ENCODE data around the gene SLC34A3. TPM values are rescaled to one million over a fixed set of nuclear protein-coding genes. Genes with fewer than 3 reads are reported as not detected.

SLC34A3 gene
- total RNA-seq, 1 donor, result not detected

DNA sequence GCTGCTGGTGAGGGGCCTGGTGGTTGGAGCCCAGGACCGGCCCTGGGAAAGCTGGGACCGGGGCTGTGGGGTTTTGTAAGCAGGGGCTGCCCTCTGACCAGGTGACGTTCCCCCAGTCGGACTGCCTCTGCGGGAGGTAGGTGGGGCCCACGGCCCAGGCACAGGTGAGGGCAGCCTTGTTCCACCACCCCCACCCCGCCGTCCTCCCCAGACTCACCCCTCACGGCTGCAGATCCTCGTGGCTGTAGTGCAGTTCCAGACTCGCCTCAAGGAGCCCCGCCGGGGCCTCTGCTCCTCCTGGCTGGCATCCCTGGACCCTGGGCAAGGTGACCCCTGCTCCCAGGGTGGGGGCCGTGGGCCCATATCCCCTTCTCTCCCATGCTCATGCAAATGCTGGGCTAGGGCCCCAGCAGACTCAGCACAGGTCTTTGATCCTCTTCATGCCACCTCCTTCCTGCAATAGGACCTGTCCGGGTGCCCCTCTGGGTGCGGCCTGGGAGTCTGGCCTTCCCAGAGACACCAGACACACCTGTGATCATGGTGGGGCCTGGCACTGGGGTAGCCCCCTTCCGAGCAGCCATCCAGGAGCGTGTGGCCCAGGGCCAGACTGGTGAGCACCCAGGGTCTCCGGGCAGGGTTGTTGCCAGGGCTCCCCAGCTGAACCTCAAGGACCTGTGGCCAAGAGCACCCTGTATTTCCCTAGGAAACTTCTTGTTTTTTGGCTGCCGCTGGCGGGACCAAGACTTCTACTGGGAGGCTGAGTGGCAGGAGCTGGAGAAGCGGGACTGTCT, 15.3 kb upstream of the SLC34A3 start:
- Histone ChIP-seq H3K4me1 (ENCODE audit: insufficient read depth, low read length) (peaks cover 15% of the 10 kb centered on the region), H3K36me3 (ENCODE audit: insufficient read depth, low read length) (no peaks in the 10 kb centered on the region), H3K4me3 (ENCODE audit: insufficient read depth, low read length) (no peak overlapping the region), H3K79me2 (ENCODE audit: insufficient read depth, low read length) (no peaks in the 10 kb centered on the region), H3K27me3 (ENCODE audit: insufficient read depth, low read length) (no peaks in the 10 kb centered on the region), H4K20me1 (ENCODE audit: insufficient read depth, low read length) (no peaks in the 10 kb centered on the region), H3K27ac (ENCODE audit: low read depth, low read length) (no peak overlapping the region), H3K4me2 (ENCODE audit: insufficient read depth, low read length) (no peak overlapping the region), H2AFZ (ENCODE audit: low read length) (no peak overlapping the region), H3K9me3 (ENCODE audit: low read depth, low read length) (no peaks in the 10 kb centered on the region)
- TF ChIP-seq, protein P1, sequence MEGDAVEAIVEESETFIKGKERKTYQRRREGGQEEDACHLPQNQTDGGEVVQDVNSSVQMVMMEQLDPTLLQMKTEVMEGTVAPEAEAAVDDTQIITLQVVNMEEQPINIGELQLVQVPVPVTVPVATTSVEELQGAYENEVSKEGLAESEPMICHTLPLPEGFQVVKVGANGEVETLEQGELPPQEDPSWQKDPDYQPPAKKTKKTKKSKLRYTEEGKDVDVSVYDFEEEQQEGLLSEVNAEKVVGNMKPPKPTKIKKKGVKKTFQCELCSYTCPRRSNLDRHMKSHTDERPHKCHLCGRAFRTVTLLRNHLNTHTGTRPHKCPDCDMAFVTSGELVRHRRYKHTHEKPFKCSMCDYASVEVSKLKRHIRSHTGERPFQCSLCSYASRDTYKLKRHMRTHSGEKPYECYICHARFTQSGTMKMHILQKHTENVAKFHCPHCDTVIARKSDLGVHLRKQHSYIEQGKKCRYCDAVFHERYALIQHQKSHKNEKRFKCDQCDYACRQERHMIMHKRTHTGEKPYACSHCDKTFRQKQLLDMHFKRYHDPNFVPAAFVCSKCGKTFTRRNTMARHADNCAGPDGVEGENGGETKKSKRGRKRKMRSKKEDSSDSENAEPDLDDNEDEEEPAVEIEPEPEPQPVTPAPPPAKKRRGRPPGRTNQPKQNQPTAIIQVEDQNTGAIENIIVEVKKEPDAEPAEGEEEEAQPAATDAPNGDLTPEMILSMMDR (IDR thresholded peaks at IDR 0.05; ENCODE audit: extremely low read depth, low read depth, low read length), result no peak
- no peak for DNase-seq (ENCODE audit: insufficient read length, low spot score, missing footprints)

DNA sequence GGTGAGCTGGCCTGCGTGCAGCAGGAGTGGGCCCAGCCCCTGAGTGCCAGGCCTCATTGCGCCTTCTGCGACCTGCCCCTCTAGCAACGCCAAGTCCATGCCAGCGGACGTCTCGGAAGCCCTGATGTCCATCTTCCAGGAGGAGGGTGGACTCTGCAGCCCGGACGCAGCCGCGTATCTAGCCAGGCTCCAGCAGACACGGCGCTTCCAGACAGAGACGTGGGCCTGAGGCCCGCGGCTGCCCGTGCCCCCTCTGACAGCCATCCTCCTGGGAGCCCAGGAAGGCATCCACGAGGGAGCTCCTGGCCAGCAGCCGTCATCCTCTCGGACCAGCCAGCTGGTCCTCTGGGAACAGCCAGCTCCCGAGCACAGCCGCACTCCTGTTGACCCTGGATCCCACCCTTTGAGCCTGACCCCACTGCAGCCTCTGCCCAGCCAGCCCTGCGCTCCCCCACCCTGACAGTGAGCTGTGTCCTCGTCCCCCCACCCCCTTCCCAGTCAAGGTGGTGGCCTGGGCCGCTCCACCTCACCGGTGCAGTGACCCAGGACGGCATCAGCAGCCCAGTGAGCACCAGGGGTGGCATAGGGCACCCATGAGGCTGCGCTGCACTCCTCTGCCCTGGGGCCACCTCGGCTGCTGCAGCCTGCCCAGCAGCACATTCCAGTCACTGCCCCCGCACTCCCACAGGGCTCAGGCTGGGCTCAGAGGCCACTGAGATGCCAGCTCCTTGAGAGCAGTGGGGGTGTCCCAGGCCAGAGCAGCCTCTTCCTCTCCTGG, 14.3 kb upstream of the SLC34A3 start:
- H3K79me2 ChIP-seq (ENCODE audit: insufficient read depth, low read length), result no peaks in the 10 kb centered on the region
- H3K27me3 ChIP-seq (ENCODE audit: insufficient read depth, low read length), result no peaks in the 10 kb centered on the region
- no peak overlapping the region for H3K4me3 ChIP-seq (ENCODE audit: insufficient read depth, low read length)
- peaks cover 15% of the 10 kb centered on the region for H3K4me1 ChIP-seq (ENCODE audit: insufficient read depth, low read length)
- DNase-seq (ENCODE audit: insufficient read length, low spot score, missing footprints), result no peak
- H3K27ac ChIP-seq (ENCODE audit: low read depth, low read length), result no peak overlapping the region
- H4K20me1 ChIP-seq (ENCODE audit: insufficient read depth, low read length), result no peaks in the 10 kb centered on the region
- no peaks in the 10 kb centered on the region for H3K36me3 ChIP-seq (ENCODE audit: insufficient read depth, low read length)
- H2AFZ ChIP-seq (ENCODE audit: low read length), result no peak overlapping the region
- H3K9me3 ChIP-seq (ENCODE audit: low read depth, low read length), result no peaks in the 10 kb centered on the region
- TF ChIP-seq, protein P1 (IDR thresholded peaks at IDR 0.05; ENCODE audit: extremely low read depth, low read depth, low read length), result no peak
- H3K4me2 ChIP-seq (ENCODE audit: insufficient read depth, low read length), result no peak overlapping the region

DNA sequence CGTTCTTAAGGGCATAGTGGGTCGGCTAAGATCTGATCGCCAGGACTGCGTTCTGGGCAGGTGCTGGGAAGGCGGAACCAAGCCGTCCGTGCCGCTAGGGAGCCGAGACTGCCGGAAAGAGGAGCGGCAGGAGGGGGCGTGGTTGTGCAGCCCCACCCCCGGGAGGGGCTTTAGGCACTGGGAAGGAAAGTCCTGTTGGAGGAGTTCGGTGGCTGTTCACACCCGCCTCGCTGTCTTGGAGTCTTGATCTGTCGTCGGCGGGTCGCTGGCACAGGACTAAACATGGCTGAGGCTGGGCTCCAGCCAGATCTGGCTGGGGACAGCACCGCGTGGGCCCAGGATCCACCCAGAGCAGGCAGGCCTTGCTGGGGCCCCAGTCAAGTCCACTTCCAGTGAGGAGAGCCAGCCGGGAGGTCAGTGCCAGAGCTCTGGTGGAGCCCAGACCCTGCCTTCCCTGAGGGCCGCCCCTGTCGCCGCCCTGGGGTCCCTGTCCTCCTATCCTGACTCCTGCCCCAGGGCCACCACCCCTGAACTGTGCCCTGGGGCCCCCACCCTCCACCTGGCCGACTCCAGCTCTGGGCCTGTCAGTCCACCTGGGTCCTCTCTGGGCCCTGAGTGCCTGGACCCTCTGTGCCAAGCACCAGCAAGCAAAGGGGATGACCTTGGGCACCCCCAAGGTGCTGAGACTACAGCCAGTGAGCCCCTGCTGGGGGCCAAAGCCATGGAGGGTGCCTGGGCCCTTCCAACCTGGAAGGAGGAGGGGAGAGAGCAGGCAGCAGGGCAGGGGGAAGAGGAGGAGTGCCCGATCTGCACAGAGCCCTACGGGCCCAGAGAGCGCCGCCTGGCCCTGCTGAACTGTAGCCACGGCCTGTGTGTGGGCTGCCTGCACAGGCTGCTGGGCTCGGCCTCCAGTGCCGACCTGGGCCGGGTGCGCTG, 13.2 kb upstream of the SLC34A3 start:
- Histone ChIP-seq H3K36me3 (ENCODE audit: insufficient read depth, low read length) (no peaks in the 10 kb centered on the region), H3K27ac (ENCODE audit: low read depth, low read length) (no peak overlapping the region), H3K4me3 (ENCODE audit: insufficient read depth, low read length) (no peak overlapping the region), H3K27me3 (ENCODE audit: insufficient read depth, low read length) (no peaks in the 10 kb centered on the region), H3K9me3 (ENCODE audit: low read depth, low read length) (no peaks in the 10 kb centered on the region), H4K20me1 (ENCODE audit: insufficient read depth, low read length) (no peaks in the 10 kb centered on the region), H2AFZ (ENCODE audit: low read length) (no peak overlapping the region), H3K79me2 (ENCODE audit: insufficient read depth, low read length) (no peaks in the 10 kb centered on the region), H3K4me1 (ENCODE audit: insufficient read depth, low read length) (peaks cover 15% of the 10 kb centered on the region), H3K4me2 (ENCODE audit: insufficient read depth, low read length) (no peak overlapping the region)
- TF ChIP-seq, protein P1 (IDR thresholded peaks at IDR 0.05; ENCODE audit: extremely low read depth, low read depth, low read length), result no peak
- DNase-seq (ENCODE audit: insufficient read length, low spot score, missing footprints), result no peak
